ENCODE results near the gene TMEM150A.
"Not testable (repeated sequence)": the region's sequence is repeated elsewhere in the genome, so short reads cannot be mapped to it uniquely, and the experiment has no call there.

Gene TMEM150A

DNA sequence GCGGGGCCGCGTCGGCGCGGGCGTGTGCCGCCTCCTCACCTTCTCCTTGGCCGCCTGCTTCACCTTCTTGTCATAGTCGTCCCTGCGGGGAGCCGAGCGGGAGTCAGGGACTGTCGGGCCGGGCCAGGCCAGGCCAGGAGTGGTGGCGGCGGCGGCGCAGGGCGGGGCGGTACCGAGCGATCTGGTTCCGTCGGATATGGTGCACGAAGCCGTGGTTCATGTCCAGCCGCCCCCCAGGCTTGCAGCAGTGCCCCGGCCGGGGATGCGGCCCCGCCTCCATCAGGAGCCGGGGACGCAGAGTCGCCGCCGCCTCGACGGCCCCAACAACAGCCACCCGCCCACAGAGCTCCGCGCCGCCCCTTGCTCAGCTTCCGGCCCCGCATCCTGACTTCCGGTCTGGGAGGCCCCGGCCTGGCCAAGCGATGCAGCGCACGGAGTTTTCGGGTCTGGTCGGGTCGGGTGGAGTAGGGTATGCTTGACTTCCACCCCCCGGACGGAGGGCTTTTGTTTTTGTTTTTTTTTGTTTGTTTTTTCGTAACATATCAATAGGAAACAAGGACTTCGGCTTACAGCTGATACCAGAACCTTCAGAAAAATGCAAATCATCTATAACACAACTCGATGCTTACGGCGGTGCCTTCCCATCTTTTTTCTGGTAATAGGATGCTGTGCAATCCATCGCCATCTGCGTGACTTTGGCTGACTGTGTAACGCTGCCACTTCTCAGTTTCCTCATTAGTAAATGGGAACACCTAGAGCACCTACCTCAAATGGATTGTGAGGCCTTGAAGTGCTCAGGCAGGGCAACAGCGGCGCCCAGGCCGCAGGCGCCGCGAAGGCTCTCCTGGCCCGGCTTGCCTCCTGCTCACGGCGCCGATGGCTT, 9.4 kb upstream of the TMEM150A start, which contains the start of gene C2orf68:
Gene C2orf68, minus strand, starts transcription at position 362 of the 883 bp plus-strand sequence. Its CDS starts 82 bp downstream, at position 280.
- DNase-seq: peak; percentile 90

DNA sequence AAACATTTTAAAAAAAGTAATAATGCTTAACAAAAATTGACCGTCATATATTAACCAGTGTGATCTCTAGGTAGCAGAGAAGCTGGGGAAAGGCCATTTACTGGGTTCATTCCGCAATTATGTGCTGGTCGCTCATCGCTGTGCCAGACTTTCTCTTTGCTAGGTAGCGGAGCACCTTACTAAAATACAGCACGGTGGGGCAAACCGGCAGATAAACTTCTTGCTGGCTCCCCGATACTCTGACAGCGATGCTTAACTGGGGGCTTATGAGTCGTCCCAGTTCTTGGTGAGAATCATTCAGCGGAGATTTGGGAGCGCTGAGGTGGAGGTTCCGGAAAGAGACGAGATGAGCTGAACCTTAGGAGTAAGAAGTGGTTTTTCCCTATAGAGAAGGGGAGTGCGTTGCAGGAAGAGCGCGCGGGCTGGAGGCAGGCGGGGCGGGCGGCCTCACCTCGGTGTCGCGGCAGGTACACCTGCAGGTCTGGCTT, 8.8 kb upstream of the TMEM150A start:
- DNase-seq: no peak

DNA sequence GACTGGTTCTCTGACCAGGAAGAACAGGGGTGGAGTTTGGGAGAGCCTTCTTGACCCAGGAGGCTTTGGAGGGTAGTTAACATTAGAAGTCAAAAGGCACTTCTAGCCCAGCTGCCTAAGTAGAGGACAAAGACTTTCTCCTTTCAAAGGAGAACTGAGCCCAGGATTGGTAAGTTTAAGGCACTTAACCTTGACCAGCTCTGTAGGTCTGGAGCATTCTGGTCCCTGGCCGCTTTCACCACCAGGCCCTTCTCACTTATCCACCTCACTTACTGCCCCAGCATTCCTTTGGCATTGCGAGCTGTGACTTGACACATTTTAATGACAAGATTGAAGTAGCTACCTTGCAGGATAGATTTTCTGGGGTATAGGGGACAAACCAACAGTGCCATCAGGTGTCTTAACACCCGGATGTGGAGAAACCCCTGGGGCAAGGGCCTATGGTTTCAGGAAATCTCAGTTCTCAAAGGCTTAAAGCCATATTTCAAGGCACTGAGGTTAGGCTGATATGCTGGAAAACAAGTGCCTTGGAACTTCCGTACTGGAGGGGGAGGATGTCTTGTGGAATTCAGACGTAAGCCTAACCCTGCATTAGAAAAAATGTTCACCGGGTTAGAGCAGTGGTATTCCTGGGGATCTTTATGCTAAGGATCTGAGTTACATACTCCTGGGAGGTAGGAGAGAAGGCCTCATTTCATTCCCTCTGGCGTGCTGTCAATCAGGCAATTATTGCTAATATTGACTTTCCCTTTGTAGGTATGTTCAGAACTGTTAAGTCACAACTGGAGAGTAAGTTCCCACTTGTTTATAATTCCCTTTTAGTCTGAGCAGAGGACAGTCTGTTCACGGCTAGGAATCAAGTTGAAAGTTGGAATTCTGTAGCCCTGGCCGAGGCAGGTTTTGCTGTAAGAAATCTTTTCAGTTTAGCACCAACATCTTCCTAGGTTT, 5.0 kb upstream of the TMEM150A start:
- no peak for DNase-seq

DNA sequence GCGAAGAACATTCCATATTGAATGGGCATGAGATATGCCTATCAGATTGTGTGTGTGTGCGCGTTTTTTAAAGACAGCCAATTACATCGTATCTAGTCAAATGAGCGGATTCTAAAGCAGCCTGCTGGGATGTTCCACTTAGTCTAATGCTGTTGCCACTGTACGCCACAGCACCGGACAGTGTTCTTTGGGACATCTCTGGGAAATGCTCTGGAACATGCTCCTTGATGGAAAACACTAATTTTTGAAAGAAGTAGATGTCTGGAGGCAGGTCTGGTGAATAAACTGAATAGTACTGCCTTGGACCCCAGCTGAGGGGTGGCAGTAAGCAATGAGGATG, 3.6 kb upstream of the TMEM150A start:
- no peak for DNase-seq

DNA sequence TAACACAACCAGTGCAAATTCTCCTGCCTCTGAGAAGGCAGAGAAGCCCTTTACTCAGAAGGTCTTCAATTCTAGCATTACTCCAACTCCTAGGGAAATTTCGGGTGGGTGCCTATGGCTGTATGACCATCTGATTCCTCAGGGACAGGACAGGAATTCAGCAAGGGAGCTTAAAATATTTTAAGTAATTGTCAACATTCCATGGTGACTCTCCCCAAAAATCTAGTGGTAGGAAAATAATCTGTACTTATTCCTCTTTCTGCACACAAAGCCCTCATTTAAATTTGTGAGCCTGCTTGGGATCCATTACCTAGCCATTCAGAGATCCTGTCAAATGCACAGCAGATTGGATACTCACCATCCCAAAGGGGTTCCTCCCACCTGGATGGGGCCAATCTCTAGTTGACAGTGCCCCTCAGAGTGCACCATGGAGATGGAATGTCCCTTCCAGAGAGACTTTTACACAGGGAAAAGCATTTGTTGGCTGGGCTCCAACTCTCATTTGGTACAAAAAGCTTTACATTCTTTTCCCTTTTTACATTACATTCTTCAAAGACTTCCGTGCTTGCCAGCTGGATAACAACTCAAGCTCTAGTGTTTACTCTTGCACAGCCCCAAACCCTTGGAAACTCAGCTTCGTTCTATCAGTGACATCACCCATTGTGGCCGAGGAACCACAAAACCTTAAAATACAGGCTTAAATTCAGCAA, 3.1 kb upstream of the TMEM150A start:
- peak; percentile 95 for DNase-seq

DNA sequence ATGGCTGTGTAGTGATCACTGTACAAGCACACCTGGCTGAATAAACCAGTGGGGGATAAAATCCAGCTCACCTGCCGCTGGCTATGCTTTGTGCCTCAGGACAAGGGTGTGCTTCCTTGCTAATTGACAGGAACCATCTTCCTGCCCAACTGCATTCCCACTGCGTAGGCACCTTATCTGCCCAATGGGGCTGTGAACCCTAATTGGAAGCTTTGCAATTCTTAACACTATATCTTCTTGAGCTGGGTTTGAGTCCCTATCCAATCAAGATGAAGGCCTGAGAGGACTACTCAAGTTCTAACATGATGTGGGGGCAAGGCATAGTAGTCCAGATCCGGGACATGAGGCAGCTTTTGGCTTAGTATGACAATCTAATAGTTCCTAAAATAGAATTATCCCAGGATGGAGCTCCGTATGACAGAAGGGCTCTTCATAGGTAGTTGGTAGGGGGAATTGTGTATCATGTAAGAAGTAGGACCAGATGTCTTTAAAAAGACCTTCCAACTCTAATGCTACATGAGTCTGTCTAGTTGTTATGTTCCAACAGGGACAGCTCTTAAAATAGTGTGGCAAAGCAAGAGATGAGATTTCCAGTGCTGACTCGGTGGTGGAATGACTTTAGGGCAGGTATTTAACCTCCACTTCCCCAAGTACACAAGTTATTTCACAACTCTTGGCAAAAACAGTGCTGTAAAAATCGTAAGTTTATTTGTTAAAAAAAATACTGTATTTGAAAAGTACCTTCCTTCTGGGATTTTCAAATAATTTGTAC, 2.3 kb upstream of the TMEM150A start:
- DNase-seq: no peak

DNA sequence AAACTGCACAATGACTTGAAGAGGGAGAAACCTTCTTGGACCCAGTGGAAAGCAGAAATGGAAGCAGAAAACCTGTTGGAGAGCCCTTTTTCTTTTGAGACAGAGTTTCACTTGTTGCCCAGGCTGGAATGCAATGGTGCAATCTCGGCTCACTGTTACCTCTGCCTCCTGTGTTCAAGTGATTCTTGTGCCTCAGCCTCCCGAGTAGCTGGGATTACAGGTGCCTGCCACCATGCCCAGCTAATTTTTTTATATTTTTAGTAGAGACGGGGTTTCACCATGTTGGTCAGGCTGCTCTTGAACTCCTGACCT, 1.6 kb upstream of the TMEM150A start:
- DNase-seq: not testable (repeated sequence)

DNA sequence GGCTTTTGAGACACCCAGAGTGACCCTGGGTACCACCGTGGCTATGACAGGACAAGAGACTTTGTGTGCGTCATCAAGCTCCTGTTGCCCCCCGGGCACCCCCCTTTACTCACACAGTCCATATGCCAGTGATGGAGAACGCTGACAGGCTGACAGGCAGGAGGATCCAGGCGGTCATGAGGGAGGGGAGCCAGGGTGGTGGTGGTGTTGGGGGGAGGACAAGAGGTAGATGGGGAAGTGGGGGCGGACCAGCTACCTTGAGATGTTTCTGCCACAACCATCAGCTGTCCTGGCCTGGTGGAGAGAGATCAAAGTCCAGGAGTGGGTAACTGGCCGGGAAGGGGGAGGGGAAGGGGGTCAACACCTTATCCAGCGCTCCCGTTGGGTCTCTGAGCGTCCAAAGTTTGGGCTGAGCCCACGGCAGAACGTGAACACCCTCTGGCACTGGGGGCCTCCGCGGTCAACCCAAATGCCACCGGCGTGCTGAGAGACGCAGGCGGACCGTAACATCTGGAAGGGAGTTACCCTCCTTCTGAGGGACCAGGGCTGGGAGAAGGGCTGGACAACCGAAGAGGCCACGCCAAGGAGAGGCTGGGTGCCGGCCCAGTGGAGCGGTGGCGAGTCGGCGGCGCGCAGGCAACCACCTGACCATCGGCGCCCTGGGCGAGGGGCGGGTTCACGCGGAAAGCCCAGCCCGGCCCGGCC, 575 bp downstream of the TMEM150A start:
- peak; percentile 26 for DNase-seq

DNA sequence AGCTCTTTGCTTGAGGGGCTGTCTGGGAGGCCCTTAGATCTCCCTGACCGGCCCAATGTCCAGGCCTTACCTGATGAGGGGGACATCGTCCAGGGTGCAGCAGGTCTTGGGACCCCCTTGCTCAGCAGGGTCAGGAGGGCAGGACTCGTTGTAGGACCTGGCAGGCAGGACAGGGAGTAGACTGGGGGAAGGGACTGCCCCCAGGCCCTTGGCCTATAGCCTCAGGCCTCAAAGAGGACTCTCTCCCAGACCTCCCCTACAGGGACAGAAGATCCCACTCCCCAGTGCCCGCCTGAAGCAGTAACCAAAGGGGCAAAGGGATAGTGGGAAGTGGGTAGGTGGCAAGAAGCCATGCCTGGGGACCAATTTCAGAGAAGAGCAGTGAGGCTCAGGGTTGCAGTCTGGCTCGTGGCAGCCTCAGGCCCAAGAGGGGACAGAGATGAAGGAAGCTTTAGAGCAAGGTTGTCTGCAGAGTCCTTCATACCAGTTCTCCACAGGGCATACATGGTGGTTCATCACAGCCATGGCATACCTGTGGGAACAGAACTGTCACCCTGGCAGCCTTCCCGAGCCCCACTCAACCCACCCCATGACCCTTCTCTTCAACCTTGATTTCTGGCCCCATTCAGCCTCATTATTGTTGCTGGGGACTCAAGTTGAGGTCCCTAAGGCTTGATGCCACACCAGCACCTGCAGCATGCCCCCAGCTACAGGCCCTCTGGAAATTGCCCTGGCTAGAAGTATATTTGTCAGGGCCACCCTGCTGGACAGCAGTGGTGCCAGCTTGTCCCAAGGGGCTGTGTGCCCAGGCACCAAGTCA, 1.3 kb downstream of the TMEM150A start:
- no peak for DNase-seq

DNA sequence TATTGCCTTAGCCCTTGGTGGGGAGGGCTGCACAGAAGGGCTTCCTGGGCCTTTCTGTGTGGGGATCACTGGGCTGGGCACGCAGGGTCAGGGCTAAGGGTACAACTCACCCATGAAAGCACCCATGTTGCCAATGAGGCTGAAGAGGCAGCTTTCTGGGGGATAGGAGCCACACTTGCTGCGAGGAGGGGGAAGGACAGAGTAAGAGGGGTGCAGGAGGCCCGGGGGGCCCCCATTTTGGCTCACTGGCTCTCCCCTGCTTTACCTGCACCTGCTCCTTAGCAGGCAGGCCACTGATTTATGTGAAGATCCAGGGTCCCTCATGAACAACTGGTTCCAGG, 2.3 kb downstream of the TMEM150A start:
- DNase-seq: no peak

DNA sequence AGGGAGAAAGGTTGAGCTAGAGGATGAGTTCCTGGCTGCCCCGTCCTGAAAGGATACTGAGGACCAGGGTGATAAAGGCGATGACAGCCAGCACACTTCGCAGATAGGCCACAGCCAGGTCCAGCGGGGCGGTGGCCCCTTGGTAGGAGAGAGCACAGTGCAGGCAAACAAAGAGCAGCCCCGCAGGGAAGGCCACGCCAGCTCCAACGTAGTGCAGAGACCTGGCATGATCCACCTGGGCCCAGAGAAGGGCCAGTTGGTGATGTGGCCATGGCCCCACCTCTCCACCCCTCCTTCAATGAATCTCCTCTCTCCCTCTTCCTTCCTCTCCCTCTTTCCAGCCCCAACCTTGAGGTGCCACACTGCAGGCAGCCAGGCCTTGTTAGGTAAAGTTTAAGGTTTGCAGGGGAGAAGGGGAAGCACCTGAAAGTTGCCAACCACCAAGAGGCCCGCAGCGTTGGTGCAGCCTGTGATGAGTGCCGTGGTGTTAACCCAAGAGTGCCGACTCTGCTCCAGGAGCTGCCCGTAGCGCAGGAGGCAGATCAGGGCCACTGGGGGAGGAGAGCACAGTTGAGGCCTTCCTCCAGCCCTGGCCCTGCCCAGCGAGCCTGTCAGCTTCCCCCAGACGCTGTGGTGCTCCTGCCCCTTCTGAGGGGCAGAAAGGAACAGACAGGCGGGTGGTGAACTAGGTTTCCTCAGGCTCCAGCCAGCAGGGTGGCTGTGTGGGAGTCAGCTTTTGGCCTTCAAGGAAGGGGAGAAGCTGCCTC, 2.8 kb downstream of the TMEM150A start:
- no peak for DNase-seq

DNA sequence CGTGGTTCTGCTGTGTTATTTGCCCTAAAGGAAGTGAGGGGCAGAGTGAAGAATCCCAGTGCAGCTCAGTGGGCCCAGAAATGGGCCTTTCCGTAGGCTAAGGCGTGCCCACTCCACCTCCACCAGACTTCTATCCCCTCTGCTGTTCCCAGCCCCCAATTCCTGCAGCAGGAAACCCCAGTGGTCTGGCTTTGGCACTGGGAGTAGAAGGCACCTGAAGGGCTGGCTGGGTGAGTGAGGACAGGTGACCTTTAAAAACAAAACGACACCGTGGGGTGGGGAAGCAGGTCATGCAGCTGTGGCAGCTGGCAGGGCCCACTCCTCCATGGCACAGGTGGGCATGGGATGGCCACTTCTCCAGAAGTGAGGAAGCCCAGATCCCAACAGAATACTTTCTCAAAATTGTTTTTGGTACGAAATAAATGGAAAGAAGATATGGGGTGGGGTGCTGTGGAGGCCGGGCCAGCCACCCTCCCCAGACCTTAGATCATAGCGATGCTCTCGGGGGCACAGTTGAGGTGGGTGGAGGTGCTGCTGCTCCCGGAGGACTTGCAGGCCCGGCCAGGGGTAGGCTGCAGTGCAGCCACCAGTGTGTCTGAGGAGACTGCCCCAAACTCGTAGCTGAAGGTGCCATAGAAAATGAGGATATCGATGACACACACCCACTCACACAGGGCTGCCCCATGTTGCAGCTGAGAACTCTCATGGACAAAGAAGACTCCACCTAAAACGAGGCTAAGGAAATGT, 3.7 kb downstream of the TMEM150A start:
- no peak for DNase-seq

DNA sequence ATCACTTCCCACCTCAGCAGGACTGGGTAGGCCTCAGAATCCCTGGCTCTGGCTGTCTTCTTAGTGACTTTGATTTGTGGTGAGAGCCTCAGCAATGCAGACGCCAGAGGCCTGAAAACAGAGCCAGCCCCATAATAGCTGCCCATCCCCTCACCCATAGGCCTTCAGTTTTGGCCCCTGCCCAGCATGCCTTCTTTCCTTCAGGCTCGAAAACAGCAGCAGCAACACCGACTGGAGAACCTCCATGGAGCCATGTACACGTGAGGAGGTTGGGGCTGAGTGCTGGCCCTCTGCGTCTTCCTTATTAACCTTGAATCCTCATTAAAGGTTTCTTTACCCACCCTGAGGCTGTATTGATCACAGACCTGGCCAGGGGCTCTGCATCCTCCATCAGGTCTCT, 5.3 kb downstream of the TMEM150A start:
- DNase-seq: no peak

DNA sequence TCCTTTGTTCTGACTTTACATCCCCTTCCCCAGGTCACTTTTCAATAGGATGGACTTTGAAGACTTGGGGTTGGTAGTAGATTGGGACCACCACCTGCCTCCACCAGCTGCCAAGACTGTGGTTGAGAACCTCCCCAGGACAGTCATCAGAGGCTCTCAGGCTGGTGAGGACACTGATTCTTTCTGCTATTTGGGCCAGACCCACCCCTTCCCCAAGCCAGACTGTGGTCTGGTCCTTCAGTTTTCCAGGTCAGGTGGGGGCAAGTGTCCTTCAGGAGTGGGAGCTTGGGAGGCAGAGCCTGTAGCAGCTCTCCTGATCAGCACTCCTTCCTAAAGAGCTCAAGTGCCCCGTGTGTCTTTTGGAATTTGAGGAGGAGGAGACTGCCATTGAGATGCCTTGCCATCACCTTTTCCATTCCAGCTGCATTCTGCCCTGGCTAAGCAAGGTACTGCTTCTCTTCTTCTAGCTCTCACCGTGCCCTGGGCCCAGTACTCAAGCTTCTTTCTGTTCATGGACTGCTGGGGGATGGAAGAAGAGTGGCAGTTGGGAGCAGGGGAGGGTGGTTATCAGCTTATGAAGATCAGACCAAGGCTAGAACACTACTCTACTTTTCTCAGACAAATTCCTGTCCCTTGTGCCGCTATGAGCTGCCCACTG, 5.9 kb downstream of the TMEM150A start:
- no peak for DNase-seq

DNA sequence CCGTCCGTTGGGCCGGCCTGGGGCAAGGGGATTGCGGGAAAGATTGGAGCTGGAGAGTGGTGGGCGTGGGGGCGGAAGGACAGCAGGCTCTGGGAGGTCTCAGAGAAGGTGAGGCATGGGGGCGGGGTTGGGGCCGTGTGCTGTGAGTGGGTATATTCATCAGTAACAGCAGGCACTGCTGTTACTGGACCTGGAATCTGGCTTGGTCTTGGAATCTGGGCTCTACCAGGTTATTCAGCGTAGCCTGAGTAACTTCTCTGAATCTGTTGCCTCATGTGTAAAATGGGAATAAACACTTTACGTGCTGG, 6.5 kb downstream of the TMEM150A start:
- DNase-seq: no peak

DNA sequence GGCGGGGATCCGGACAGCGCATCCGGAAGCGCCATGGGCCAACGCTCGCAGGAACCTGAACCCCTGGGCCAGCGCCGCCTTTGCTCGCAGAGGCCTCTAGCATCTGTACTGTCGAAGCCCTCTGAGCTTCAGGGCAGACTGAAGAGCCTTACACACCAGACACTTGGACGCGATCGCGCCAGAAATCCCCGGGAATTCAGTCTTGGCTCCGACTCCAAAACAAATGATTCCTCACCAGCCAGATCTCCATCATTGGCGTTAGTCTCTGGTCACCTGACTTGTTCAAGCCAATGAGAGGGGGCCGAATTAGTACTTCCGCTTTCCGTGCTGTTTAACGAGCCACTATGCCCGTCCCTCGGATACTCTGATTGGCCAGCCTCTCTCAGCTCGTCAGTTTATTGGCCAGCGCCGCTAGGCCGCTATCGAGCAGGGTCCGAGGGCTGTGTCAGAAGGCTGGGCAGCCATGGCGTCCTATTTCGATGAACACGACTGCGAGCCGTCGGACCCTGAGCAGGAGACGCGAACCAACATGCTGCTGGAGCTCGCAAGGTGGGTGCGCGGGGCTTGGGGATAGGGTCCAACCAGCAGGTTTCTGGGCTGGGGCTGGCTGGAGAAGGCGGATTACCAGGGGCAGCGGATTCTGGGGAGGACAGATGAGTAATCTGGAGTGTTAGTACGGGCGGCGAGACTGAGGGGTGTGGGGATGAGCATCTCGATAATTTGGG, 7.0 kb downstream of the TMEM150A start, which contains the start of gene RNF181:
Gene RNF181, plus strand, starts transcription at position 445 of the 725 bp plus-strand sequence. Its CDS starts 19 bp downstream, at position 464.
- peak; percentile 99 for DNase-seq

DNA sequence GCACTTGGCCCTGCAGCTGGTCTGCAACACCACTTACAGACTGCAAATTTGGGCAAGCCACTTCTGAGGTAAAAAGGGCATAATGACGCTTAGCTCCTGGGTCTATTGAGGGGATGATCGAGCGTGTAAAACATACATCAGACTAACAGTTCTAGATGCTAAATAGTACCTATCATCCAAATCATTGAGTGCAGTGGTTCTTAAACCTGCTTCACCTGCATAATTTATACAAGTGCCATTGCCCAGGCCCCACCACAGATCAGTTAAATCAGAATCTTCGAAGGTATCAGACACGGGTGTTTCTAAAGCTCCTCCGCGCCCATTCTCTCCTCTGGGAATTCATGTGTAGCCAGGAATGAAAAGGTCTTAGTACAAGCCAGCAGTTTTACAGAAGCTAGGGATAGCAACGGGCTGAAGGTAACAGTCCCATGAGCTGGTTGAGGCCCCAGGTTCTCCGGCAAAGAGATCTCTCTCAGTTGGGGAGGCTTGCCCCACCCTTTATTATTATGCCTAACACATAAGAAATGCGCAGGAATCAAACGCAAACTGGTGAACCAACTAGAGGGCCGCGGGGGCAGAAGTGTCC, 7.7 kb downstream of the TMEM150A start:
- DNase-seq: no peak
